GM12878 (cell line): ENCODE measurements around the gene TM4SF18. TPM values are rescaled to one million over a fixed set of nuclear protein-coding genes. Genes with fewer than 3 reads are reported as not detected.

Source experiments
- ATAC-seq: fragments of 200-7000 bp; cut with Tn5 transposase; 3 replicates; pipeline ENCODE4 v1.9.1; 2020; ENCODE audit warnings: mild to moderate bottlenecking, moderate library complexity
- BruUV-seq: library from RNA; stranded (reverse); fragments of 400-500 nt; replicated peaks from 2 replicates; lab custom pipeline; 2021; lab: Mats Ljungman, UMichigan
- CTCF ChIA-PET: fragments of 300-600 bp; sonication (Branson Sonifier 250); formaldehyde crosslinking; extraction: SDS; loops from one replicate; lab custom pipeline; 2021; ENCODE audit warnings: inconsistent platforms; lab: Yijun Ruan, JAX
- POLR2A ChIA-PET: fragments of 350-600 bp; formaldehyde crosslinking; extraction: SDS; loops from one replicate; lab custom pipeline; 2021; ENCODE audit warnings: inconsistent platforms; lab: Charles Lee
- RAD21 ChIA-PET: fragments of 300-600 bp; sonication (Branson Sonifier 250); formaldehyde crosslinking; loops from one replicate; lab custom pipeline; 2023; ENCODE audit warnings: antibody characterized with exemption; ENCODE audit not compliant: unreplicated experiment; lab: Charles Lee
- SMC1A ChIA-PET: fragments of 300-600 bp; sonication (Branson Sonifier 250); formaldehyde crosslinking; loops from one replicate; lab custom pipeline; 2023; ENCODE audit not compliant: unreplicated experiment, uncharacterized antibody; lab: Charles Lee
- DNase-seq: peaks from one replicate; pipeline ENCODE4 v3.0.0-alpha.2; 2011; ENCODE audit warnings: low read depth, low spot score
- FAIRE-seq: peaks from 3 replicates; lab custom pipeline; 2011; peaks lifted over from hg19 to GRCh38; lab: Jason Lieb, UNC
- H2AFZ ChIP-seq: 2 replicates; pipeline ENCODE4 v1.6.0; 2011; ENCODE audit warnings: low read depth, low read length, control low read depth; ENCODE audit not compliant: control insufficient read depth
- H3K27ac ChIP-seq: 2 replicates; pipeline ENCODE4 v1.5.1; 2011; ENCODE audit warnings: control low read depth; ENCODE audit not compliant: control insufficient read depth, insufficient read depth
- H3K27me3 ChIP-seq, 2 experiments: replicated peaks in 1 of 2; 2 replicates each; pipeline versions ENCODE4 v1.6.0 to v1.6.1; 2011; ENCODE audit warnings: low read length in 1 of 2; ENCODE audit not compliant: control insufficient read depth in 2 of 2, insufficient read depth in 2 of 2
- H3K36me3 ChIP-seq, 2 experiments: 2 replicates each; pipeline ENCODE4 v1.5.1; 2011; ENCODE audit warnings: low read length in 1 of 2; ENCODE audit not compliant: control insufficient read depth in 2 of 2, insufficient read depth in 2 of 2
- H3K4me1 ChIP-seq: 2 replicates; pipeline ENCODE4 v1.6.1; 2011; ENCODE audit warnings: mild to moderate bottlenecking, low read length, moderate library complexity, mixed read lengths; ENCODE audit not compliant: control insufficient read depth, insufficient read depth
- H3K4me2 ChIP-seq: 2 replicates; pipeline ENCODE4 v1.6.0; 2011; ENCODE audit warnings: control low read depth; ENCODE audit not compliant: control insufficient read depth, insufficient read depth
- H3K4me3 ChIP-seq: fragments of 200-600 bp; sonication (generic); 2 replicates; pipeline ENCODE4 v1.5.1; 2016
- H3K79me2 ChIP-seq: 2 replicates; pipeline ENCODE4 v1.6.0; 2011; ENCODE audit warnings: low read length; ENCODE audit not compliant: control insufficient read depth, insufficient read depth
- H3K9ac ChIP-seq: 2 replicates; pipeline ENCODE4 v1.8.0; 2011; ENCODE audit warnings: low read length, control low read depth, mixed read lengths; ENCODE audit not compliant: control insufficient read depth, insufficient read depth
- H3K9me3 ChIP-seq: replicated peaks from 3 replicates; pipeline ENCODE4 v1.5.1; 2011; ENCODE audit warnings: mild to moderate bottlenecking, low read length; ENCODE audit not compliant: control insufficient read depth, insufficient read depth
- H4K20me1 ChIP-seq: 2 replicates; pipeline ENCODE4 v1.6.0; 2011; ENCODE audit not compliant: control insufficient read depth, insufficient read depth
- CBX3 ChIP-seq: fragments of 200-600 bp; sonication (generic); IDR thresholded peaks from 2 replicates; pipeline ENCODE4 v1.6.1; 2016; ENCODE audit warnings: low read depth, borderline replicate concordance
- E2F8 ChIP-seq: fragments of 450-650 bp; IDR thresholded peaks from 2 replicates; pipeline ENCODE4 v1.6.1; 2018; ENCODE audit warnings: mild to moderate bottlenecking, low read depth, moderate library complexity; ENCODE audit not compliant: partially characterized antibody
- E4F1 ChIP-seq: fragments of 450-650 bp; IDR thresholded peaks from 2 replicates; pipeline ENCODE4 v1.6.1; 2018; ENCODE audit warnings: borderline replicate concordance, mild to moderate bottlenecking; ENCODE audit not compliant: partially characterized antibody
- FOXM1 ChIP-seq: IDR thresholded peaks from 2 replicates; pipeline ENCODE4 v1.6.1; 2012; ENCODE audit warnings: low read depth, mild to moderate bottlenecking, inconsistent platforms, low read length, moderate library complexity
- NFXL1 ChIP-seq: fragments of 450-650 bp; IDR thresholded peaks from 2 replicates; pipeline ENCODE4 v1.6.1; 2017; ENCODE audit warnings: antibody characterized with exemption, mild to moderate bottlenecking, borderline replicate concordance
- SREBF1 ChIP-seq: IDR thresholded peaks from 2 replicates; pipeline ENCODE4 v1.6.1; 2012; ENCODE audit warnings: mild to moderate bottlenecking, low read length
- SUPT20H ChIP-seq: IDR thresholded peaks from 2 replicates; pipeline ENCODE4 v1.6.1; 2011; ENCODE audit warnings: low read depth, mild to moderate bottlenecking, low read length, moderate library complexity, borderline replicate concordance; ENCODE audit not compliant: control insufficient read depth
- TAF1 ChIP-seq: IDR thresholded peaks from 2 replicates; pipeline ENCODE4 v1.6.1; 2011; ENCODE audit warnings: mild to moderate bottlenecking, low read depth, low read length, borderline replicate concordance
- TCF7 ChIP-seq: IDR thresholded peaks from 2 replicates; pipeline ENCODE4 v1.6.1; 2014; ENCODE audit warnings: antibody characterized with exemption, borderline replicate concordance
- USF1 ChIP-seq: IDR thresholded peaks from 2 replicates; pipeline ENCODE4 v1.6.1; 2011; ENCODE audit warnings: borderline replicate concordance, low read depth, mild to moderate bottlenecking, moderate library complexity, mixed read lengths, low read length; ENCODE audit not compliant: insufficient read depth; ENCODE audit errors: extremely low read length
- YBX1 ChIP-seq: fragments of 450-650 bp; IDR thresholded peaks from 2 replicates; pipeline ENCODE4 v1.6.1; 2016; ENCODE audit warnings: antibody characterized with exemption
- ZBED1 ChIP-seq: IDR thresholded peaks from 2 replicates; pipeline ENCODE4 v1.6.1; 2016; ENCODE audit warnings: borderline replicate concordance
- ZZZ3 ChIP-seq: IDR thresholded peaks from 2 replicates; pipeline ENCODE4 v1.6.1; 2011; ENCODE audit warnings: low read depth; ENCODE audit not compliant: control insufficient read depth, insufficient read length
- in situ Hi-C: fragments of 300-500 bp; cut with MboI; formaldehyde crosslinking; loops from 9 replicates; pipeline ENCODE4 v1.14.3; 2018; ENCODE audit warnings: mixed read lengths
- intact Hi-C: fragments of 100-400 bp; cut with micrococcal nuclease; formaldehyde crosslinking; loops from one replicate; pipeline ENCODE4 v1.14.2; 2022; ENCODE audit not compliant: unreplicated experiment
- polyA plus RNA-seq, 11 experiments: library from polyadenylated mRNA; depleted of rRNA in 4 of 11; unstranded in 6 of 11; stranded (reverse) in 5 of 11; fragments of >200 nt; fragmentation: Nextera tagmentation in 4 of 11; fragmentation: Illumina TruSeq in 1 of 11; extraction: Ambion mirVana in 4 of 11; extraction: Trizol in 1 of 11; gene quantifications; 1 replicate in 1 of 11; 2 replicates in 10 of 11; pipeline versions ENCODE4 v1.2.1 to v1.2.3, GENCODE V29; 2011 to 2016; ENCODE audit warnings: inconsistent platforms in 2 of 11, missing spikeins in 2 of 11, low read depth in 1 of 11
- total RNA-seq, 4 experiments: library from RNA; depleted of rRNA in 3 of 4; stranded (reverse); fragments of >200 nt in 3 of 4; fragmentation: Illumina TruSeq in 1 of 4; extraction: Trizol in 1 of 4; gene quantifications; 2 replicates each; pipeline versions ENCODE4 v1.2.1 to v1.2.3, GENCODE V29; 2013 to 2021

The TM4SF18 gene
- total and polyA plus RNA-seq, 10 of the 15 experiments (the other 5 are each of a cell fraction or from before 2014, with no cell fraction given): 0.01 TPM; not detected in 9

- in situ Hi-C loops: no loop called here
- TF ChIP-seq CBX3 (no peak), SREBF1 (no peak), ZZZ3 (no peak), FOXM1 (no peak), TAF1 (no peak), E2F8 (no peak), ZBED1 (no peak), TCF7 (no peak), USF1 (no peak), E4F1 (no peak), YBX1 (no peak), NFXL1 (no peak), SUPT20H (no peak)
- CTCF ChIA-PET: no interaction called here
These were observed 3.5 kb upstream of the TM4SF18 start for GRCh38 chr3:149336925-149337324.

More at GRCh38 chr3:149336925-149337324, 3.5 kb upstream of the TM4SF18 start:
- FAIRE-seq (no peak), DNase-seq (no peak), ATAC-seq (no peak)
- SMC1A ChIA-PET: no interaction called here
- RAD21 ChIA-PET: no interaction called here
- no peaks in the 10 kb centered on the region for H3K79me2 ChIP-seq
- H3K4me2 ChIP-seq: no peak overlapping the region
- H3K4me1 ChIP-seq: no peaks in the 10 kb centered on the region
- intact Hi-C loops: no loop called here
- no peaks in the 10 kb centered on the region for H4K20me1 ChIP-seq
- H3K27ac ChIP-seq: no peak overlapping the region
- H3K9me3 ChIP-seq: no peaks in the 10 kb centered on the region
- H3K4me3 ChIP-seq: no peak overlapping the region
- H3K36me3 ChIP-seq: no peaks in the 10 kb centered on the region
- no peak overlapping the region for H2AFZ ChIP-seq
- no TSS peak for BruUV-seq
- H3K9ac ChIP-seq: no peak overlapping the region
- H3K27me3 ChIP-seq: no peaks in the 10 kb centered on the region; a peak in 3 of 4 replicates
- POLR2A ChIA-PET: no interaction called here
